IMR-90 (cell line): Measurements from ENCODE around the gene DZIP1L. TPM values are rescaled to one million over a fixed set of nuclear protein-coding genes. Genes with fewer than 3 reads are reported as not detected.

Experiments used
- ATAC-seq: fragments of 200-7000 bp; cut with Tn5 transposase; 2 replicates; pipeline ENCODE4 v1.9.1; 2020; ENCODE audit warnings: low read depth, mild to moderate bottlenecking, moderate library complexity
- BruUV-seq: library from RNA; stranded (reverse); fragments of 400-500 nt; replicated peaks from 2 replicates; lab custom pipeline; 2021; lab: Mats Ljungman, UMichigan
- CTCF ChIA-PET: fragments of 300-600 bp; formaldehyde crosslinking; extraction: SDS; loops from one replicate; lab custom pipeline; 2021; ENCODE audit warnings: antibody characterized with exemption; lab: Yijun Ruan, JAX
- POLR2A ChIA-PET: fragments of 300-600 bp; sonication (Branson Sonifier 250); formaldehyde crosslinking; loops from one replicate; lab custom pipeline; 2022; ENCODE audit warnings: antibody characterized with exemption; ENCODE audit not compliant: unreplicated experiment; lab: Charles Lee
- DNase-seq: peaks from one replicate; pipeline ENCODE4 v3.0.0; 2013
- H2AFZ ChIP-seq: replicated peaks from 2 replicates; pipeline ENCODE3; 2013; ENCODE audit warnings: low read length, mild to moderate bottlenecking; ENCODE audit not compliant: poor library complexity
- H2AK5ac ChIP-seq: 2 replicates; pipeline ENCODE4 v1.6.1; 2013; ENCODE audit warnings: low read depth, low read length, inconsistent platforms
- H2AK9ac ChIP-seq: replicated peaks from 2 replicates; pipeline ENCODE3; 2013; ENCODE audit warnings: mild to moderate bottlenecking, low read depth, low read length, moderate library complexity; ENCODE audit not compliant: poor library complexity
- H2BK120ac ChIP-seq: 2 replicates; pipeline ENCODE4 v1.6.1; 2013; ENCODE audit warnings: low read depth, low read length, inconsistent platforms
- H2BK15ac ChIP-seq: 3 replicates; pipeline ENCODE4 v1.6.1; 2013; ENCODE audit warnings: low read depth, low read length, inconsistent platforms
- H2BK20ac ChIP-seq: 2 replicates; pipeline ENCODE4 v1.6.1; 2013; ENCODE audit warnings: low read depth, mild to moderate bottlenecking, inconsistent platforms, low read length, moderate library complexity
- H2BK5ac ChIP-seq: 2 replicates; pipeline ENCODE4 v1.6.1; 2013; ENCODE audit warnings: mild to moderate bottlenecking, low read depth, low read length, inconsistent platforms; ENCODE audit not compliant: poor library complexity, severe bottlenecking
- H3K14ac ChIP-seq: replicated peaks from 2 replicates; pipeline ENCODE4 v1.6.1; 2013; ENCODE audit warnings: low read depth, low read length, inconsistent platforms
- H3K18ac ChIP-seq: 2 replicates; pipeline ENCODE4 v1.6.1; 2013; ENCODE audit warnings: low read depth, low read length, control low read depth
- H3K23ac ChIP-seq: 2 replicates; pipeline ENCODE4 v1.6.1; 2013; ENCODE audit warnings: low read depth, low read length, inconsistent platforms
- H3K27ac ChIP-seq: 2 replicates; pipeline ENCODE4 v1.5.1; 2013; ENCODE audit warnings: mild to moderate bottlenecking, control low read depth, low read length; ENCODE audit not compliant: insufficient read depth
- H3K27me3 ChIP-seq: 2 replicates; pipeline ENCODE4 v1.6.1; 2013; ENCODE audit warnings: low read length; ENCODE audit not compliant: control insufficient read depth, insufficient read depth
- H3K36me3 ChIP-seq: 2 replicates; pipeline ENCODE4 v1.6.1; 2013; ENCODE audit warnings: low read length, mixed read lengths; ENCODE audit not compliant: control insufficient read depth, insufficient read depth
- H3K4ac ChIP-seq: 2 replicates; pipeline ENCODE4 v1.6.1; 2013; ENCODE audit warnings: low read depth, low read length, inconsistent platforms
- H3K4me1 ChIP-seq: 2 replicates; pipeline ENCODE4 v1.6.1; 2013; ENCODE audit warnings: low read length, mixed read lengths; ENCODE audit not compliant: control insufficient read depth, insufficient read depth
- H3K4me2 ChIP-seq: 2 replicates; pipeline ENCODE4 v1.6.1; 2013; ENCODE audit warnings: low read depth, mild to moderate bottlenecking, control low read depth, low read length, moderate library complexity
- H3K4me3 ChIP-seq: 2 replicates; pipeline ENCODE4 v1.5.1; 2013; ENCODE audit warnings: low read depth, mild to moderate bottlenecking, control low read depth, low read length, moderate library complexity; ENCODE audit not compliant: insufficient read depth
- H3K56ac ChIP-seq: 2 replicates; pipeline ENCODE4 v1.6.1; 2013; ENCODE audit warnings: low read length, inconsistent platforms; ENCODE audit not compliant: insufficient read depth; ENCODE audit errors: extremely low read depth
- H3K79me1 ChIP-seq, 2 experiments: 2 replicates each; pipeline ENCODE4 v1.6.1; 2013; ENCODE audit warnings: low read length in 2 of 2, inconsistent platforms in 1 of 2, low read depth in 1 of 2
- H3K9ac ChIP-seq: 2 replicates; pipeline ENCODE4 v1.6.1; 2013; ENCODE audit warnings: low read depth, low read length, control low read depth
- H3K9me1 ChIP-seq: 2 replicates; pipeline ENCODE4 v1.6.1; 2013; ENCODE audit warnings: low read length, inconsistent platforms; ENCODE audit not compliant: insufficient read depth
- H3K9me3 ChIP-seq: 2 replicates; pipeline ENCODE4 v1.6.1; 2013; ENCODE audit warnings: low read length; ENCODE audit not compliant: control insufficient read depth, insufficient read depth
- H4K20me1 ChIP-seq: 2 replicates; pipeline ENCODE4 v1.6.1; 2013; ENCODE audit warnings: low read length, inconsistent platforms; ENCODE audit not compliant: insufficient read depth
- H4K5ac ChIP-seq: 2 replicates; pipeline ENCODE4 v1.6.1; 2013; ENCODE audit warnings: mild to moderate bottlenecking, low read depth, low read length, control low read depth
- H4K8ac ChIP-seq, 2 experiments: 2 replicates each; pipeline ENCODE4 v1.6.1; 2013; ENCODE audit warnings: low read depth in 2 of 2, low read length in 2 of 2, control low read depth in 1 of 2, inconsistent platforms in 1 of 2
- H4K91ac ChIP-seq: 2 replicates; pipeline ENCODE4 v1.6.1; 2013; ENCODE audit warnings: low read depth, low read length, inconsistent platforms; ENCODE audit not compliant: insufficient read depth
- BHLHE40 ChIP-seq: fragments of 150-350 bp; IDR thresholded peaks from 2 replicates; pipeline ENCODE4 v1.6.1; 2016; ENCODE audit warnings: mild to moderate bottlenecking, low read depth, low read length
- CEBPB ChIP-seq: IDR thresholded peaks from 2 replicates; pipeline ENCODE4 v1.6.1; 2012; ENCODE audit warnings: low read depth, low read length, improper control_type of control experiment
- CHD1 ChIP-seq: IDR thresholded peaks from 2 replicates; pipeline ENCODE4 v1.6.1; 2012; ENCODE audit warnings: low read depth, low read length, improper control_type of control experiment
- MAFK ChIP-seq: IDR thresholded peaks from 2 replicates; pipeline ENCODE4 v1.6.1; 2012; ENCODE audit warnings: low read depth, low read length, improper control_type of control experiment
- NFE2L2 ChIP-seq: fragments of 150-350 bp; IDR thresholded peaks from 2 replicates; pipeline ENCODE4 v1.6.1; 2016; ENCODE audit warnings: low read depth, mild to moderate bottlenecking, low read length
- POLR2A ChIP-seq: IDR thresholded peaks from 2 replicates; pipeline ENCODE4 v1.6.1; 2012; ENCODE audit warnings: mild to moderate bottlenecking, low read depth, low read length
- RAD21 ChIP-seq: IDR thresholded peaks from 2 replicates; pipeline ENCODE4 v1.6.1; 2012; ENCODE audit warnings: low read length, improper control_type of control experiment
- RCOR1 ChIP-seq: IDR thresholded peaks from 2 replicates; pipeline ENCODE4 v1.6.1; 2012; ENCODE audit warnings: mild to moderate bottlenecking, low read length, improper control_type of control experiment; ENCODE audit not compliant: insufficient replicate concordance
- RFX5 ChIP-seq: IDR thresholded peaks from 2 replicates; pipeline ENCODE4 v1.8.0; 2012; ENCODE audit warnings: low read depth, mild to moderate bottlenecking, low read length, moderate library complexity
- SMC3 ChIP-seq: fragments of 150-350 bp; IDR thresholded peaks from 2 replicates; pipeline ENCODE4 v1.6.1; 2016; ENCODE audit warnings: low read depth, mild to moderate bottlenecking, antibody characterized with exemption, low read length, moderate library complexity
- WGBS, 2 experiments: methylation state at CpG; one replicate each; pipeline versions ENCODE4 v1.1.5 to v1.1.7; 2013; ENCODE audit warnings: missing lambda C conversion rate in 2 of 2; ENCODE audit not compliant: insufficient read length in 1 of 2; ENCODE audit errors: extremely low coverage in 2 of 2; 5-methylcytosine and 5-hydroxymethylcytosine counted together
- dilution Hi-C: fragments of 300-500 bp; cut with HindIII; formaldehyde crosslinking; loops from one replicate; pipeline ENCODE4 v1.14.3; 2018; ENCODE audit warnings: low sequenced_read_pairs; ENCODE audit not compliant: unreplicated experiment
- in situ Hi-C: fragments of 300-500 bp; cut with MboI; formaldehyde crosslinking; loops from 3 replicates; pipeline ENCODE4 v1.14.3; 2019; ENCODE audit warnings: low sequenced_read_pairs, inconsistent platforms, mixed read lengths
- intact Hi-C: fragments of 100-400 bp; cut with micrococcal nuclease; formaldehyde crosslinking; loops from 2 replicates; pipeline ENCODE4 v1.10.0; 2022
- polyA plus RNA-seq, 3 experiments: library from polyadenylated mRNA; depleted of rRNA; stranded (reverse); fragments of >200 nt; gene quantifications; 2 replicates each; pipeline ENCODE4 v1.2.3, GENCODE V29; 2012; ENCODE audit warnings: low replicate concordance in 1 of 3
- total RNA-seq: library from RNA; depleted of rRNA; stranded (reverse); fragments of >200 nt; gene quantifications from 2 replicates; pipeline ENCODE4 v1.2.3, GENCODE V29; 2012
- TF ChIP-seq, protein P1 (sequence below): conservative IDR thresholded peaks from 2 replicates; pipeline ENCODE4 v1.5.1; 2012; ENCODE audit warnings: mild to moderate bottlenecking, low read depth, low read length, improper control_type of control experiment
- TF ChIP-seq, protein P2 (sequence below): fragments of 150-350 bp; IDR thresholded peaks from 2 replicates; pipeline ENCODE4 v1.6.1; 2016; ENCODE audit warnings: low read depth, mild to moderate bottlenecking, low read length, moderate library complexity, borderline replicate concordance

Gene DZIP1L
- total and polyA plus RNA-seq, 2 of the 4 experiments (the other 2 are of a cell fraction) = 12.9 to 14.7 TPM

DNA sequence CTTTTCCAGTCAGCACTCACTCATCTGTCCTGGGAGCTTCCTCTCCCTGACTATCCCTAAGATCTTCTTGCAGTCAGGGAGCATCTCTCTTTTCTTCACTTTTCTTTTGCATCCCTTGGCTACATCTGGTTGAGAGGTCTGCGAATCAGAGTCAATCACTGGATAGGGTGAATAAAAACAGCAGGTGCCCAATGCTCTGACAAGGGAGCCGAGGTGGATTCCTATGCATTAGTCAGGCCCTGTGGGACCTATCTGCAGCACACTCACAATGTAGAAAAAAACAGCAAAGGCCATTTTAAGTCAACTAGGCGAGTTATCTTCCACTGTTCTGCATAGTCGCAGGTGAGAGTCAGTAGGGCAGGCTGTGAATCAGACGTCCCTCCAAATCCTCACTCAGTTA is 35.5 kb downstream of the DZIP1L start:
- Histone ChIP-seq H3K4me2 (no peak overlapping the region), H3K9me3 (no peaks in the 10 kb centered on the region), H3K36me3 (peaks cover 23% of the 10 kb centered on the region), H4K91ac (no peak overlapping the region), H4K20me1 (peaks cover 32% of the 10 kb centered on the region), H3K9ac (no peak overlapping the region), H2BK20ac (no peak overlapping the region), H3K9me1 (peaks cover 35% of the 10 kb centered on the region), H2AK5ac (peak overlapping the region; percentile 26; the same call in 1 of the 2 replicates), H3K4ac (peak overlapping the region; percentile 17; the same call in 1 of the 2 replicates), H3K18ac (no peak overlapping the region), H3K27me3 (no peaks in the 10 kb centered on the region), H3K4me3 (no peak overlapping the region), H3K27ac (no peak overlapping the region), H3K14ac (no peak overlapping the region; the same call in 1 of the 2 replicates), H2BK5ac (no peak overlapping the region), H4K8ac (no peak overlapping the region), H2AFZ (peak overlapping the region; percentile 28), H4K5ac (no peak overlapping the region), H3K4me1 (peaks cover 26% of the 10 kb centered on the region), H3K79me1 (peaks cover 22 to 57% of the 10 kb centered on the region in 2 experiments), H2BK15ac (no peak overlapping the region), H2AK9ac (no peak overlapping the region), H3K23ac (no peak overlapping the region), H2BK120ac (no peak overlapping the region), H3K56ac (no peak overlapping the region)
- no TSS peak for BruUV-seq
- intact Hi-C loops (loop anchor here (5.0 kb wide), 1 partner anchor 37 kb away; the partner anchor contains the start of gene DZIP1L), dilution Hi-C loops (no loop called here), in situ Hi-C loops (loop anchor here (10.0 kb wide), 1 partner anchor 95 kb away; the partner anchor contains the start of gene DBR1)
- ATAC-seq (no peak), DNase-seq (peak; percentile 6)
- no peak for TF ChIP-seq RAD21
- TF ChIP-seq MAFK = no peak
- TF ChIP-seq RFX5 = no peak
- no peak for TF ChIP-seq CHD1
- TF ChIP-seq, protein P1, sequence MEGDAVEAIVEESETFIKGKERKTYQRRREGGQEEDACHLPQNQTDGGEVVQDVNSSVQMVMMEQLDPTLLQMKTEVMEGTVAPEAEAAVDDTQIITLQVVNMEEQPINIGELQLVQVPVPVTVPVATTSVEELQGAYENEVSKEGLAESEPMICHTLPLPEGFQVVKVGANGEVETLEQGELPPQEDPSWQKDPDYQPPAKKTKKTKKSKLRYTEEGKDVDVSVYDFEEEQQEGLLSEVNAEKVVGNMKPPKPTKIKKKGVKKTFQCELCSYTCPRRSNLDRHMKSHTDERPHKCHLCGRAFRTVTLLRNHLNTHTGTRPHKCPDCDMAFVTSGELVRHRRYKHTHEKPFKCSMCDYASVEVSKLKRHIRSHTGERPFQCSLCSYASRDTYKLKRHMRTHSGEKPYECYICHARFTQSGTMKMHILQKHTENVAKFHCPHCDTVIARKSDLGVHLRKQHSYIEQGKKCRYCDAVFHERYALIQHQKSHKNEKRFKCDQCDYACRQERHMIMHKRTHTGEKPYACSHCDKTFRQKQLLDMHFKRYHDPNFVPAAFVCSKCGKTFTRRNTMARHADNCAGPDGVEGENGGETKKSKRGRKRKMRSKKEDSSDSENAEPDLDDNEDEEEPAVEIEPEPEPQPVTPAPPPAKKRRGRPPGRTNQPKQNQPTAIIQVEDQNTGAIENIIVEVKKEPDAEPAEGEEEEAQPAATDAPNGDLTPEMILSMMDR = no peak
- no peak for TF ChIP-seq SMC3
- TF ChIP-seq, protein P2, sequence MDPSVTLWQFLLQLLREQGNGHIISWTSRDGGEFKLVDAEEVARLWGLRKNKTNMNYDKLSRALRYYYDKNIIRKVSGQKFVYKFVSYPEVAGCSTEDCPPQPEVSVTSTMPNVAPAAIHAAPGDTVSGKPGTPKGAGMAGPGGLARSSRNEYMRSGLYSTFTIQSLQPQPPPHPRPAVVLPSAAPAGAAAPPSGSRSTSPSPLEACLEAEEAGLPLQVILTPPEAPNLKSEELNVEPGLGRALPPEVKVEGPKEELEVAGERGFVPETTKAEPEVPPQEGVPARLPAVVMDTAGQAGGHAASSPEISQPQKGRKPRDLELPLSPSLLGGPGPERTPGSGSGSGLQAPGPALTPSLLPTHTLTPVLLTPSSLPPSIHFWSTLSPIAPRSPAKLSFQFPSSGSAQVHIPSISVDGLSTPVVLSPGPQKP = no peak
- TF ChIP-seq BHLHE40 = no peak
- TF ChIP-seq POLR2A = no peak
- TF ChIP-seq NFE2L2 = no peak
- no peak for TF ChIP-seq RCOR1
- no peak for TF ChIP-seq CEBPB
- no CpG with 5 or more reads among the region's 5 CpGs for WGBS, 2 experiments
- ChIA-PET CTCF (no interaction called here), POLR2A (no interaction called here)
